Body of pancreas (tissue), 4 donors: Measurements from ENCODE around the gene DUXB. TPM values are rescaled to one million over a fixed set of nuclear protein-coding genes. Genes with fewer than 3 reads are reported as not detected.
A peak's percentile ranks its signal among the peaks of the same experiment; 100 is the strongest.

ENCODE experiments used
- ATAC-seq: fragments of 150-250 bp; one replicate; pipeline ENCODE4 v1.9.1; 2016
- DNase-seq, 4 donors: peaks; one replicate each; pipeline ENCODE4 v3.0.0-alpha.2; 2019
- H3K27ac ChIP-seq, 4 donors: fragments of 200-600 bp; sonication (generic); 1 replicate in 3 of 4; 2 replicates in 1 of 4; pipeline versions ENCODE4 v1.5.1 to v1.6.1; 2016 to 2019; ENCODE audit warnings: mild to moderate bottlenecking in 1 of 4, mixed read lengths in 1 of 4, moderate library complexity in 1 of 4
- H3K27me3 ChIP-seq, 2 donors: fragments of 200-600 bp; sonication (generic); one replicate each; pipeline ENCODE4 v1.6.0; 2016; ENCODE audit warnings: mild to moderate bottlenecking in 1 of 2
- H3K36me3 ChIP-seq, 2 donors: fragments of 200-600 bp; sonication (generic); replicated peaks in 1 of 2; 2 replicates each; pipeline ENCODE4 v1.5.1; 2016; ENCODE audit warnings: low read depth in 2 of 2; ENCODE audit not compliant: insufficient read depth in 1 of 2
- H3K4me1 ChIP-seq: fragments of 200-600 bp; sonication (generic); one replicate; pipeline ENCODE4 v1.6.0; 2016
- H3K4me3 ChIP-seq, 2 donors: fragments of 200-600 bp; sonication (generic); 1 replicate in 1 of 2; 2 replicates in 1 of 2; pipeline ENCODE4 v1.5.1; 2016 to 2019
- H3K9me3 ChIP-seq, 3 donors: fragments of 200-600 bp; sonication (generic); 1 replicate in 2 of 3; 2 replicates in 1 of 3; pipeline ENCODE4 v1.5.1; 2016
- CTCF ChIP-seq, 7 experiments: fragments of 450-650 bp in 4 of 7; fragments of 200-600 bp in 3 of 7; sonication (generic) in 3 of 7; IDR thresholded peaks; one replicate each; pipeline ENCODE4 v1.5.1; 2016 to 2019; ENCODE audit warnings: antibody characterized with exemption in 7 of 7
- POLR2A ChIP-seq, 3 donors: fragments of 450-650 bp; IDR thresholded peaks; one replicate each; pipeline ENCODE4 v1.6.1; 2016; ENCODE audit warnings: antibody characterized with exemption in 3 of 3, mild to moderate bottlenecking in 2 of 3
- WGBS, 2 donors: methylation state at CpG; one replicate each; pipeline ENCODE4 v1.1.5; 2017; 5-methylcytosine and 5-hydroxymethylcytosine counted together
- intact Hi-C: fragments of 100-400 bp; cut with DNase I; formaldehyde crosslinking; loops from one replicate; pipeline ENCODE4 v1.15.1; 2023
- small RNA-seq: library from RNA; depleted of rRNA; stranded (forward); fragments of <200 nt; gene quantifications from one replicate; pipeline ENCODE3, GENCODE V24; 2016
- total RNA-seq, 2 donors: library from RNA; depleted of rRNA; stranded (reverse); fragments of >200 nt; gene quantifications; one replicate each; pipeline ENCODE4 v1.1.0, GENCODE V29; 2016

Gene DUXB
- total RNA-seq, 2 donors from 2014 or later, result not detected

GRCh38 chr16:75647112-75647491, 54.2 kb downstream of the DUXB start:
- H3K4me1 ChIP-seq, result peaks cover 49% of the 10 kb centered on the region
- WGBS, 2 donors, result 0 to 1% methylated on average over 18 of the region's 18 CpGs

GRCh38 chr16:75644240-75645012, 56.8 kb downstream of the DUXB start:
- 67 to 76% methylated on average over 7 of the region's 7 CpGs for WGBS, 2 donors
- ATAC-seq, result no peak
- TF ChIP-seq CTCF (IDR thresholded peaks at IDR 0.05), result peak in 3 of 7 experiments; percentile 20 to 32 (median 26)
- TF ChIP-seq POLR2A (IDR thresholded peaks at IDR 0.05), result no peak
- H3K36me3 ChIP-seq, result peaks cover 0 to 17% of the 10 kb centered on the region in 2 donors
- H3K4me1 ChIP-seq, result peaks cover 28% of the 10 kb centered on the region
- H3K4me3 ChIP-seq, result no peak overlapping the region
- no peaks in the 10 kb centered on the region for H3K9me3 ChIP-seq
- no peak overlapping the region for H3K27ac ChIP-seq
- H3K27me3 ChIP-seq, result no peaks in the 10 kb centered on the region
- no peak for DNase-seq
- intact Hi-C loops, result loop anchor here (10.0 kb wide), 1 partner anchor 120 kb away; no protein-coding TSS in a partner anchor

More at GRCh38 chr16:75647112-75647491, 54.2 kb downstream of the DUXB start:
- no peaks in the 10 kb centered on the region for H3K36me3 ChIP-seq
- ATAC-seq (peak; percentile 15), DNase-seq (no peak)
- TF ChIP-seq POLR2A (IDR thresholded peaks at IDR 0.05), result no peak
- no peak for TF ChIP-seq CTCF (IDR thresholded peaks at IDR 0.05)
- no peaks in the 10 kb centered on the region for H3K9me3 ChIP-seq
- peak overlapping the region; percentile 79 to 89 for H3K4me3 ChIP-seq
- no peaks in the 10 kb centered on the region for H3K27me3 ChIP-seq
- intact Hi-C loops, result loop anchor here (10.0 kb wide), 1 partner anchor 118 kb away; no protein-coding TSS in a partner anchor
- H3K27ac ChIP-seq, result peak overlapping the region; percentile 84 to 98 (median 92)

Small RNAs within 50 kb of the gene (small RNA-seq; reads per million reads assigned to genes)
- gene RN7SL520P, result not detected

Other genes with a start within 250 kb of the DUXB start
- gene TMEM170A, start 236.8 kb downstream of the DUXB start, total RNA-seq, result 10 to 100 TPM; 17.1 TPM
- under 1 TPM in 1 of 2 donors, not detected in 1; under 0.01 TPM for gene CHST6, start 206.0 kb downstream of the DUXB start, total RNA-seq
- gene CHST5, start 165.4 kb downstream of the DUXB start, total RNA-seq, result not detected
- gene TMEM231, start 145.2 kb downstream of the DUXB start, total RNA-seq, result 1 to 10 TPM; 2.6 to 7.6 TPM
- 10 to 100 TPM; 35.9 to 66.2 TPM for gene GABARAPL2, start 135.1 kb downstream of the DUXB start, total RNA-seq
- 10 to 100 TPM; 12.9 to 14.8 TPM for gene ADAT1, start 78.2 kb downstream of the DUXB start, total RNA-seq
- 10 to 100 TPM; 49.8 TPM for gene KARS1, start 53.8 kb downstream of the DUXB start, total RNA-seq
- 10 to 100 TPM; 37.6 to 77.1 TPM for gene TERF2IP, start 53.7 kb downstream of the DUXB start, total RNA-seq
- gene CPHXL2, start 24.5 kb downstream of the DUXB start, total RNA-seq, result not detected
- gene CPHXL, start 25.0 kb upstream of the DUXB start, total RNA-seq, result not detected